D721Med (cell line): ENCODE results near the gene NEK10.

Source experiments
- DNase-seq: peaks from one replicate; pipeline ENCODE4 v3.0.0; 2011; ENCODE audit warnings: low spot score; ENCODE audit not compliant: insufficient read length
- FAIRE-seq: peaks from 2 replicates; lab custom pipeline; 2011; peaks lifted over from hg19 to GRCh38; lab: Jason Lieb, UNC
- CTCF ChIP-seq: IDR thresholded peaks from 2 replicates; pipeline ENCODE4 v1.5.1; 2012; ENCODE audit warnings: mild to moderate bottlenecking, control low read depth; ENCODE audit not compliant: insufficient read depth; ENCODE audit errors: missing control alignments

NEK10 gene

GRCh38 chr3:27325419-27325818, 43.8 kb downstream of the NEK10 start:
- no peak for TF ChIP-seq CTCF
- DNase-seq, result no peak
- no peak for FAIRE-seq

GRCh38 chr3:27324686-27325085, 44.5 kb downstream of the NEK10 start:
- no peak for TF ChIP-seq CTCF
- FAIRE-seq (no peak), DNase-seq (no peak)

- FAIRE-seq (no peak), DNase-seq (no peak)
- TF ChIP-seq CTCF, result no peak
Observed at GRCh38 chr3:27323087-27323570, 46.1 kb downstream of the NEK10 start.

- no peak for FAIRE-seq
- TF ChIP-seq CTCF, result no peak
Observed at GRCh38 chr3:27322634-27323033, 46.5 kb downstream of the NEK10 start.

GRCh38 chr3:27319847-27320526, 49.2 kb downstream of the NEK10 start:
- FAIRE-seq (no peak), DNase-seq (no peak)
- no peak for TF ChIP-seq CTCF

More at GRCh38 chr3:27322634-27323033, 46.5 kb downstream of the NEK10 start:
- DNase-seq, result no peak

- FAIRE-seq (no peak), DNase-seq (no peak)
- no peak for TF ChIP-seq CTCF
Observed at GRCh38 chr3:27319304-27319703, 49.9 kb downstream of the NEK10 start.

- FAIRE-seq, result no peak
- DNase-seq, result no peak
Observed at GRCh38 chr3:27317096-27317495, 52.1 kb downstream of the NEK10 start.

More at GRCh38 chr3:27317096-27317495, 52.1 kb downstream of the NEK10 start:
- TF ChIP-seq CTCF, result no peak
